SK-N-SH (cell line): ENCODE data around the gene NR1H2. TPM values are rescaled to one million over a fixed set of nuclear protein-coding genes. Genes with fewer than 3 reads are reported as not detected.

Source experiments
- CTCF ChIA-PET: fragments of 300-600, 350-600 bp; formaldehyde crosslinking; extraction: SDS; loops from one replicate; lab custom pipeline; 2021; lab: Yijun Ruan, JAX
- POLR2A ChIA-PET: fragments of 350-600 bp; sonication (Branson Sonifier 250); formaldehyde crosslinking; extraction: SDS; loops from one replicate; lab custom pipeline; 2020; ENCODE audit warnings: antibody characterized with exemption, inconsistent platforms; lab: Yijun Ruan, JAX
- DNase-seq: peaks from one replicate; pipeline ENCODE4 v3.0.0; 2012
- H2AFZ ChIP-seq: fragments of 200-600 bp; sonication (generic); 2 replicates; pipeline ENCODE4 v1.8.1; 2016; ENCODE audit warnings: antibody characterized with exemption, mild to moderate bottlenecking, low read depth
- H3F3A ChIP-seq: fragments of 200-600 bp; sonication (generic); replicated peaks from 2 replicates; pipeline ENCODE3; 2016; ENCODE audit warnings: antibody characterized with exemption, mild to moderate bottlenecking; ENCODE audit not compliant: insufficient read depth
- H3K27ac ChIP-seq, 2 experiments: fragments of 200-500 bp in 1 of 2; fragments of 200-600 bp in 1 of 2; sonication (Bioruptor generic) in 1 of 2; sonication (generic), shearing (Covaris generic) in 1 of 2; 2 replicates each; pipeline versions ENCODE4 v1.5.1 to v1.6.1; 2014 to 2016; ENCODE audit warnings: low read depth in 2 of 2, inconsistent platforms in 1 of 2, low read length in 1 of 2, mild to moderate bottlenecking in 1 of 2, mixed read lengths in 1 of 2
- H3K27me3 ChIP-seq: fragments of 200-600 bp; sonication (generic), shearing (Covaris generic); 2 replicates; pipeline ENCODE4 v1.6.1; 2016; ENCODE audit warnings: mixed run types; ENCODE audit not compliant: insufficient read depth
- H3K36me3 ChIP-seq, 2 experiments: fragments of 200-500 bp in 1 of 2; fragments of 200-600 bp in 1 of 2; sonication (Bioruptor generic) in 1 of 2; sonication (generic) in 1 of 2; replicated peaks in 1 of 2; 2 replicates each; pipeline versions ENCODE3 to v1.5.1; 2014 to 2016; ENCODE audit warnings: low read length in 1 of 2, mild to moderate bottlenecking in 1 of 2; ENCODE audit not compliant: insufficient read depth in 2 of 2, control insufficient read depth in 1 of 2
- H3K4me1 ChIP-seq, 2 experiments: fragments of 200-500 bp in 1 of 2; fragments of 200-600 bp in 1 of 2; sonication (Bioruptor generic) in 1 of 2; sonication (generic), shearing (Covaris generic) in 1 of 2; 2 replicates each; pipeline versions ENCODE4 v1.5.1 to v1.6.1; 2014 to 2016; ENCODE audit warnings: low read depth in 1 of 2, low read length in 1 of 2, mixed run types in 1 of 2; ENCODE audit not compliant: insufficient read depth in 2 of 2, control insufficient read depth in 1 of 2
- H3K4me2 ChIP-seq: fragments of 200-600 bp; sonication (generic), shearing (Covaris generic); 2 replicates; pipeline ENCODE4 v1.6.1; 2017; ENCODE audit warnings: mixed run types
- H3K4me3 ChIP-seq, 2 experiments: fragments of 200-500 bp in 1 of 2; fragments of 200-600 bp in 1 of 2; sonication (Bioruptor generic) in 1 of 2; sonication (generic), shearing (Covaris generic) in 1 of 2; 2 replicates each; pipeline versions ENCODE4 v1.5.1 to v1.8.1; 2014 to 2016; ENCODE audit warnings: low read depth in 2 of 2, inconsistent platforms in 1 of 2, low read length in 1 of 2, mild to moderate bottlenecking in 1 of 2, mixed read lengths in 1 of 2, moderate library complexity in 1 of 2
- H3K79me2 ChIP-seq: fragments of 200-600 bp; sonication (generic); 2 replicates; pipeline ENCODE4 v1.8.1; 2017; ENCODE audit warnings: mild to moderate bottlenecking; ENCODE audit not compliant: insufficient read depth
- H3K9ac ChIP-seq: fragments of 200-600 bp; sonication (generic); 2 replicates; pipeline ENCODE4 v1.6.1; 2017; ENCODE audit warnings: mixed run types
- H3K9me2 ChIP-seq: fragments of 200-600 bp; sonication (generic); 2 replicates; pipeline ENCODE4 v1.6.1; 2017; ENCODE audit warnings: mixed run types
- H3K9me3 ChIP-seq: fragments of 200-600 bp; sonication (generic); 2 replicates; pipeline ENCODE4 v1.6.1; 2017; ENCODE audit warnings: mixed run types, mild to moderate bottlenecking, moderate library complexity
- H4K20me1 ChIP-seq: fragments of 200-600 bp; sonication (generic); 2 replicates; pipeline ENCODE4 v1.6.1; 2017; ENCODE audit warnings: mild to moderate bottlenecking, mixed run types; ENCODE audit not compliant: insufficient read depth
- EZH2phosphoT487 ChIP-seq: fragments of 200-600 bp; sonication (generic); IDR thresholded peaks from 2 replicates; pipeline ENCODE4 v1.6.1; 2017; ENCODE audit warnings: low read depth, mixed run types, mild to moderate bottlenecking, antibody characterized with exemption, moderate library complexity, borderline replicate concordance
- FOSL2 ChIP-seq: IDR thresholded peaks from 2 replicates; pipeline ENCODE4 v1.4.0; 2012; ENCODE audit warnings: low read depth, mild to moderate bottlenecking, moderate library complexity, borderline replicate concordance
- GATA2 ChIP-seq: sonication (generic); formaldehyde crosslinking; IDR thresholded peaks from 2 replicates; pipeline ENCODE4 v1.5.0; 2020; ENCODE audit warnings: mild to moderate bottlenecking, missing genetic modification reagents
- MAX ChIP-seq: IDR thresholded peaks from 2 replicates; pipeline ENCODE4 v1.4.0; 2012; ENCODE audit warnings: low read depth
- NFIC ChIP-seq: IDR thresholded peaks from 2 replicates; pipeline ENCODE4 v1.4.0; 2012; ENCODE audit warnings: borderline replicate concordance
- NRF1 ChIP-seq: IDR thresholded peaks from 2 replicates; pipeline ENCODE4 v1.6.1; 2012; ENCODE audit warnings: low read depth, mild to moderate bottlenecking, low read length
- POLR2AphosphoS5 ChIP-seq: IDR thresholded peaks from 2 replicates; pipeline ENCODE4 v1.6.1; 2012; ENCODE audit warnings: low read depth, low read length
- RCOR1 ChIP-seq: fragments of 150-350 bp; IDR thresholded peaks from 2 replicates; pipeline ENCODE4 v1.6.1; 2017; ENCODE audit warnings: antibody characterized with exemption, low read length
- SMC3 ChIP-seq: IDR thresholded peaks from 2 replicates; pipeline ENCODE4 v1.6.1; 2012; ENCODE audit warnings: low read depth, low read length, improper control_type of control experiment
- TAF1 ChIP-seq: IDR thresholded peaks from 2 replicates; pipeline ENCODE4 v1.6.1; 2012; ENCODE audit warnings: low read depth, mild to moderate bottlenecking, low read length, moderate library complexity, borderline replicate concordance
- USF1 ChIP-seq: IDR thresholded peaks from 2 replicates; pipeline ENCODE4 v1.4.0; 2012; ENCODE audit warnings: low read depth, borderline replicate concordance
- USF2 ChIP-seq: fragments of 150-350 bp; IDR thresholded peaks from 2 replicates; pipeline ENCODE4 v1.6.1; 2017; ENCODE audit warnings: antibody characterized with exemption, low read length, low read depth, borderline replicate concordance
- ZBTB33 ChIP-seq: IDR thresholded peaks from 2 replicates; pipeline ENCODE4 v1.4.0; 2012; ENCODE audit warnings: low read depth, borderline replicate concordance
- WGBS: methylation state at CpG from one replicate; pipeline ENCODE4 v1.1.6; 2017; ENCODE audit warnings: low lambda C conversion rate; 5-methylcytosine and 5-hydroxymethylcytosine counted together
- polyA plus RNA-seq, 3 experiments: library from polyadenylated mRNA; depleted of rRNA; stranded (reverse); fragments of >200 nt; gene quantifications; 2 replicates each; pipeline ENCODE4 v1.2.3, GENCODE V29; 2012
- TF ChIP-seq, protein P1 (sequence below): IDR thresholded peaks from 2 replicates; pipeline ENCODE4 v1.6.1; 2012; ENCODE audit warnings: mild to moderate bottlenecking, low read depth, low read length, moderate library complexity

NR1H2 gene
- polyA plus RNA-seq, 1 of the 3 experiments (the other 2 are of a cell fraction), result 108 TPM

GRCh38 chr19:50333737-50334617 is 42.3 kb upstream of the NR1H2 start:
- Histone ChIP-seq H2AFZ (peak overlapping the region; percentile 80), H3K79me2 (no peaks in the 10 kb centered on the region), H3K4me2 (peak overlapping the region; percentile 64), H3K9me2 (no peaks in the 10 kb centered on the region), H3K9ac (peak overlapping the region; percentile 28; the same call in 1 of the 2 replicates), H3K4me1 (peaks cover 7 to 35% of the 10 kb centered on the region in 2 experiments; a peak in 2 of 4 replicates), H3K4me3 (peak overlapping the region; percentile 51 to 58), H3K9me3 (no peaks in the 10 kb centered on the region), H3K27me3 (no peaks in the 10 kb centered on the region), H4K20me1 (no peaks in the 10 kb centered on the region), H3K27ac (peak overlapping the region in 1 of 2 experiments; percentile 88; a peak in 2 of 4 replicates), H3F3A (peaks cover 9% of the 10 kb centered on the region), H3K36me3 (no peaks in the 10 kb centered on the region)
- ChIA-PET POLR2A (interaction anchor here (0.7 to 1.5 kb wide), 4 partner anchors 10 to 23 kb away, joined by 3 to 11 read pairs (median 6); no protein-coding TSS in a partner anchor), CTCF (interaction anchor here (0.7 to 5.2 kb wide), 3 partner anchors 18 to 222 kb away, joined by 3 to 33 read pairs (median 3); no protein-coding TSS in a partner anchor)
- 9% methylated on average over 49 of the region's 54 CpGs for WGBS
- peak; percentile 98 for DNase-seq
- peak; percentile 95 for TF ChIP-seq NRF1
- no peak for TF ChIP-seq USF2
- no peak for TF ChIP-seq RCOR1
- no peak for TF ChIP-seq FOSL2
- peak; percentile 82 for TF ChIP-seq POLR2AphosphoS5
- TF ChIP-seq GATA2, result no peak
- TF ChIP-seq MAX, result peak; percentile 99
- no peak for TF ChIP-seq SMC3
- TF ChIP-seq TAF1, result 0 out of 2 replicates have a peak, but pooled peaks have one; percentile 27
- no peak for TF ChIP-seq USF1
- no peak for TF ChIP-seq EZH2phosphoT487

DNA sequence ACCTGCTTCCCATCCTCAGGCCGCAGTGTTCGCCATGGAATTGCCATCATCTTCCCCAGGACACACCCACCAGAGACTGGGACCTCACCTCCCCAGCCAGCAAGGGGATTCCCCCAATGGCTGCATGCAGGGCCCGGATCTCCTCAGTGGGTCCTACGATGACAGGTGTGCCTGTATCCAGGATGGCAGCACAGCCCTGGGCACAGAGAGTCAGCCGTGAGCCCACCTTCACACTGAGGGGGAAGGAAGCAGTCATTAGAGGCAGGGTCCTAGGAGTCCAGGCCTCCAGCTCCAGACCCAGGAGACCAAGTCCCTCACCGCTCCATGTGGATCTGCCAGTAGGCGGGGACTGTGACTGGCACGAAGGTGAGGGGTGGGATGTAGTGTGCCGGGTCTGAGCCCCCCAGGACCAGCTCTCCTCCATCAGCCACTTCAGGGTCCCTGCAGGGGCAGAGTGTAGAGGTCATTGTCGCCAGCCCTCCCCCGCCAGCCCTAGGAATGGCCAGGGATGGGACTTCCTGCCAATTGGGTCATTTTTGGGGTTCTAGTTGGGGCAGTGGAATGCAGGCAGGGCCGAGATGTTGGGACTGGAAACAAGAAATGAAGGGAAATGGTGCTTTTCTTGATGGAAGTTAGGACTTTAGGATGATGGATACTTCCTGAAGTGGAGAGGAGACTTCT is 41.4 kb upstream of the NR1H2 start:
- H3K79me2 ChIP-seq, result no peaks in the 10 kb centered on the region
- H3K9me3 ChIP-seq, result no peaks in the 10 kb centered on the region
- no peak for DNase-seq
- peaks cover 7 to 32% of the 10 kb centered on the region in 2 experiments; a peak in 2 of 4 replicates for H3K4me1 ChIP-seq
- peaks cover 4% of the 10 kb centered on the region for H3F3A ChIP-seq
- ChIA-PET CTCF (interaction anchor here (0.7 to 5.2 kb wide), 4 partner anchors 19 to 221 kb away, joined by 3 to 33 read pairs (median 3); no protein-coding TSS in a partner anchor), POLR2A (interaction anchor here (1.4 kb wide), 1 partner anchor 19 kb away, joined by 11 read pairs; no protein-coding TSS in a partner anchor)
- no peak overlapping the region for H2AFZ ChIP-seq
- no peak overlapping the region for H3K4me3 ChIP-seq
- no peaks in the 10 kb centered on the region for H4K20me1 ChIP-seq
- H3K36me3 ChIP-seq, result no peaks in the 10 kb centered on the region
- H3K9me2 ChIP-seq, result no peaks in the 10 kb centered on the region
- H3K27ac ChIP-seq, result no peak overlapping the region
- 88% methylated on average over 11 of the region's 12 CpGs for WGBS
- no peak overlapping the region for H3K9ac ChIP-seq
- no peak overlapping the region for H3K4me2 ChIP-seq
- no peaks in the 10 kb centered on the region for H3K27me3 ChIP-seq
- TF ChIP-seq TAF1, result no peak
- no peak for TF ChIP-seq NFIC
- TF ChIP-seq, protein P1, sequence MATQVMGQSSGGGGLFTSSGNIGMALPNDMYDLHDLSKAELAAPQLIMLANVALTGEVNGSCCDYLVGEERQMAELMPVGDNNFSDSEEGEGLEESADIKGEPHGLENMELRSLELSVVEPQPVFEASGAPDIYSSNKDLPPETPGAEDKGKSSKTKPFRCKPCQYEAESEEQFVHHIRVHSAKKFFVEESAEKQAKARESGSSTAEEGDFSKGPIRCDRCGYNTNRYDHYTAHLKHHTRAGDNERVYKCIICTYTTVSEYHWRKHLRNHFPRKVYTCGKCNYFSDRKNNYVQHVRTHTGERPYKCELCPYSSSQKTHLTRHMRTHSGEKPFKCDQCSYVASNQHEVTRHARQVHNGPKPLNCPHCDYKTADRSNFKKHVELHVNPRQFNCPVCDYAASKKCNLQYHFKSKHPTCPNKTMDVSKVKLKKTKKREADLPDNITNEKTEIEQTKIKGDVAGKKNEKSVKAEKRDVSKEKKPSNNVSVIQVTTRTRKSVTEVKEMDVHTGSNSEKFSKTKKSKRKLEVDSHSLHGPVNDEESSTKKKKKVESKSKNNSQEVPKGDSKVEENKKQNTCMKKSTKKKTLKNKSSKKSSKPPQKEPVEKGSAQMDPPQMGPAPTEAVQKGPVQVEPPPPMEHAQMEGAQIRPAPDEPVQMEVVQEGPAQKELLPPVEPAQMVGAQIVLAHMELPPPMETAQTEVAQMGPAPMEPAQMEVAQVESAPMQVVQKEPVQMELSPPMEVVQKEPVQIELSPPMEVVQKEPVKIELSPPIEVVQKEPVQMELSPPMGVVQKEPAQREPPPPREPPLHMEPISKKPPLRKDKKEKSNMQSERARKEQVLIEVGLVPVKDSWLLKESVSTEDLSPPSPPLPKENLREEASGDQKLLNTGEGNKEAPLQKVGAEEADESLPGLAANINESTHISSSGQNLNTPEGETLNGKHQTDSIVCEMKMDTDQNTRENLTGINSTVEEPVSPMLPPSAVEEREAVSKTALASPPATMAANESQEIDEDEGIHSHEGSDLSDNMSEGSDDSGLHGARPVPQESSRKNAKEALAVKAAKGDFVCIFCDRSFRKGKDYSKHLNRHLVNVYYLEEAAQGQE, result no peak
- no peak for TF ChIP-seq ZBTB33
